ENCODE measurements around the gene IL3RA.
"Not testable (repeated sequence)": the region's sequence is repeated elsewhere in the genome, so short reads cannot be mapped to it uniquely, and the experiment has no call there.

The IL3RA gene

DNA sequence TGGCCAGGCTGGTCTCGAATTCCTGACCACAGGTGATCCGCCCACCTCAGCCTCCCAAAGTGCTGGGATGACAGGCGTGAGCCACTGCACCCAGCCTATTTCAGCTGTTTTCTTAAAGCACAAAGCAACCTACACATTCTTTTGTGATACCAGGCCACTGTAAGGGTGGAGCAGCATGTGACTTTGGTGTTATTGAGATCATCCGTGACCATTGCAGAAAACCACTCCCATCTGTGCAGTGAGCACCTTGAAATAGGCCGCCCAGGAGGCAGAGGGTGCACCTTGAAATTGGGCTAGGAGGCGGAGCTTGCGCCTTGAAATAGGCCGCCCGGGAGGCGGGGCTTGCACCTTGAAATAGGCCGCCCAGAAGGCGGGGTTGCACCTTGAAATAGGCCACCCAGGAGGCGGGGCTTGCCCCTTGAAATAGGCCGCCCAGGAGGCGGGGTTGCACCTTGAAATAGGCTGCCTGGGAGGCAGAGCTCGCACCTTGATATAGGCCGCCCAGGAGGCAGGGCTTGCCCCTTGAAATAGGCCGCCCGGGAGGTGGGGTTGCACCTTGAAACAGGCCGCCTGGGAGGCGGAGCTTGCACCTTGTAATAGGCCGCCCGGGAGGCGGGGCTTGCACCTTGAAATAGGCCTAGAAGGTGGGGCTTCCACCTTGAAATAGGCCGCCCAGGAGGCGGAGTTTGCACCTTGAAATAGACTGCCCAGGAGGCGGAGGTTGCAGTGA lies 64.3 kb downstream of the IL3RA start:
- DNase-seq = no peak

DNA sequence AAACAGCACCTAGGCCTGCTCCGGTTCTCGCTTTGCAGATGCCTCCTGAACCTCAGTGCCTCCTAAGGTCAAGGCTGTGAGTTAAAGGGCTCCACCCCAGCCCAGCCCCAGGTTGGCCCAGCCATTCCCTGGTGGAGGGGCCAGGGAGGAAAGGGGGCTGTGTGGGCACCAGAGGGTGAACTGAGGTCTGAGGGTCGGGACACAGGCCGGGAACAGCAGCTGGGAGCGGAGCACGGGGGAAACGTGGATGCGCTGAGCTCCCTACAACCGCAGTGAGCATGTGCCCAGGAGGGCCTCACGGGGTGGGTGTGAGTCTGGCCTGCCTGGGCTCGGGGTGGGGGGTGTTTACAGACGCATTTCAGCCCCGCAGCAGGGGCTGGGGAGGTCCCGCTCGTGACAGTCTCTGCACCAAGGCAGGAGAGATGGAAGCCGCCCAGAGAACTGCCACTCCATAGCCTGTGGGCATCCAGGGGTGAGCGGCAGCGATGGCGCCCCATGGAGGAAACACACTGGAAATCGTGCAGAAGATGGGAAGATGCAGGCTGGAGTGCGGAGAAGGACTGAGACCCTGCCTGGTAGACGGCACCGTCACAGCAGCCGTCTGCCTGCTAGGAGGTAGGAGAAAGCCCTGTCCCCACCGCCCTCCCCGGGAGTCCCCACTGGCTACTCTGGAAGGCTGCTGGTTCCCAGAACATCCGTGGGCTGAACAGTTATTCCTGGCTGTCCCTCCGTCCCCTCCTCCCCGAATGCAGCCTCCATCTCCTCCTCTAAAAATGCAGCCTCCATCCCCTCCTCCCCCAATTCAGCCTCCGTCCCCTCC lies 65.2 kb downstream of the IL3RA start:
- DNase-seq = no peak

DNA sequence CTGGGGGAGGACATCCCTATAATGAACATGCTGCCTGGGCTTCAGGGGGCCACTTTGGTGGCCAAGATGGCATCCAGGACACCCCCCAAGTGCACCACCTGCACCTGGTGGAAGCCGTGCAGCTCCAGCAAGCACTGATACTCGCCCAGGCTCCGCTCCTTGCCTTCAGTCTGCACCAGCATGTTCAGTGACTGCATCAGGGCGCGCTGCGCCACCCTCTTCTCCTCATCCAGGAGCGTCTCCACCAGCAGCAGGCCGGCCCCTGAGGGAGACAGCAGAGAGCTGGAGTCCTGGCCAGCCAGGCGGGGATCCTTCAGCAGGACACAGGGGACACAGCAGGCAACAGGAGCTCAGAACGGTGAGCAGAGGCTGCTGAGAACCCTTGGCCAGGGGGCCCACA lies 66.6 kb downstream of the IL3RA start:
- no peak for DNase-seq

DNA sequence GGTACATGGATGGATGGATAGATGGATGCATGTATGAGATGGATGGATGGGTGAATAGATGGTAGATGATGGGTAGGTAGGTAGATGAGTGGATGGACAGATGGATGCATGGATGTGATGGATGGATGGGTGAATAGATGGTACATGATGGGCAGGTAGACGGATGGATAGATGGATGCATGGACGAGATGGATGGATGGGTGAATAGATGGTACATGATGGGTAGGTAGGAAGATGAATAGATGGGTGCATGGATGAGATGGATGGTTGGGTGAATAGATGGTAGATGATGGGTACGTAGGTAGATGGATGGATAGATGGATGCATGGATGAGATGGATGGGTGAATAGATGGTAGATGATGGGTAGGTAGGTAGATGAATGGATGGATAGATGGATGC lies 67.3 kb downstream of the IL3RA start:
- not testable (repeated sequence) for DNase-seq

DNA sequence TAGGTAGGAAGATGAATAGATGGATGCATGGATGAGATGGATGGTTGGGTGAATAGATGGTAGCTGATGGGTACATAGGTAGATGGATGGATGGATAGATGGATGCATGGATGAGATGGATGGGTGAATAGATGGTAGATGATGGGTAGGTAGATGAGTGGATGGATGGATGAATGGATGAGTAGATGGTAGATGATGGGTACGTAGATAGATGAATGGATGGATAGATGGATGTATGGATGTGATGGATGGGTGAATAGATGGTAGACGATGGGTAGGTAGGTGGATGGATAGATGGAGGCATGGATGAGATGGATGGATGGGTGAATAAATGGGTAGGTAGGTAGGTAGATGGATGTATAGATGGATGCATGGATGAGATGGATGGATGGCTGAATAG lies 69.2 kb downstream of the IL3RA start:
- DNase-seq = not testable (repeated sequence)

DNA sequence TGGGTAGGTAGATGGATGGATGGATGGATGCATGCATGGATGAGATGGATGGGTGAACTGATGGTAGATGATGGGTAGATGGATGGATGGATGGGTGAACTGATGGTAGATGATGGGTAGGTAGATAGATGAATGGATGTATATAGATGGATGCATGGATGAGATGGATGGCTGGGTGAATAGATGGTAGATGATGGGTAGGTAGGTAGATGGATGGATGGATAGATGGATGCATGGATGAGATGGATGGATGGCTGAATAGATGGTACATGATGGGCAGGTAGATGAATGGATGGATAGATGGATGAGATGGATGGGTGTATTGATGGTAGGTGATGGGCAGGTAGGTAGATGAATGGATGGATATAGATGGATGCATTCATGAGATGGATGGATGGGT lies 70.5 kb downstream of the IL3RA start:
- no peak for DNase-seq

DNA sequence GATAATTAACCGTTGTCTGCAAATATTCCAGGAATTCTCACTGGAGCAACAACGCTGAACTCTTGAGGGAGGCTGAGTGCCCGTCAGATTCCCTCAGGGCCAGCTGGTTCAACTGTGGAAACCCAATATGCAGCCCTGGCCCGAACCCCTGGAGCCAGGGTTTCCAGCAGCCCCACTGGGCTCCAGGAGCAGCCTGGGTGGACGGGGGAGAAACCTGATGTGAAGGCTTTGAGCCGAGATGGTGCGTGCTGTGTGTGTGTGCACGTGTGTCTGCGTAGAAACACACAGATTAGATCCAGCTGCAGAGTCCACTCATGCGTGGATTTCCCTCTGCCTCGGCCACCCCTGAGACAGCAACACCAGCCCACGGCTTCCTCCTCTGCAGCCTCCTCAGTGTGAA lies 74.7 kb downstream of the IL3RA start:
- DNase-seq = no peak

DNA sequence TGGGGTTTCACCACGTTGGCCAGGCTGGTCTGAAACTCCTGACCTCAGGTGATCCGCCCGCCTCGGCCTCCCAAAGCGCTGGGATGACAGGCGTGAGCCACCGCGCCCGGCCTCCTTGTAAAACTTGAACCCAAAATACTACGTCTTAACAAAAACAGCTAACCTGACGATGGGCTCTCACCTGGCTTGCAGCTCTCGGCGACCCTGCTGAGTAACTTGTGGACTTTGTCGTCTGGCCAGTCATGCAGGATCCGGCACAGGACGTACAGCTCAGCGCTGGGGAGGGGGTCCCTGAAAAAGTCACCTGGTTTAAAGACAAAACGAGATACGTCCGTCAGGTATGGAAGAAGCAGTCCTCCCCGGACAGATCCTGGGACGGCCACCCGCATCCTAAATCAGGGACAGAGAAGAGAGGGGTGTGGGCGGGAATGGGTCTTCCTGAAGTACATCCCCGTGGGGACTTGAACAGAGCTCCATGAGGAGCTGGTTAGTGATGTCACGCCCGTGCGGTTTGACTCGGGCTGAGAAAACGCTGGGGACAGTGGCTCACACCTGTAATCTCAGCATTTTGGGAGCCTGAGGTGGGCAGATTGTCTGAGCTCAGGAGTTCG lies 76.1 kb downstream of the IL3RA start:
- DNase-seq = no peak

DNA sequence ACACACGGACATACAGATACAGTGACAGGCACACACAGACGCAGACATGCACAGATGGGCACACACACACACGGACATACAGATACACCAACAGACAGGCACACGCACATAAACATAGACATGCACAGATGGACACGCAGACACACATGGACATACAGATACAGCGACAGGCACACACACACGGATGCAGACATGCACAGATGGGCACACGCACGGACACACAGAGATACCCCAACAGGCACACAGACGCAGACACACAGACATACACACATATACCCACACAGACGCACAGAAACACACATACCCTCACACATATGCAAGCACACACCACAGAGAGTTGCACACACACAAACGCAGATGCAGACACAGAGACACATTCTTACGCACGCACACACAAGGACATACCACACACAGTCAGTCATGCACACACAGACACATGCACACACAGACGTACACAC lies 79.8 kb downstream of the IL3RA start:
- DNase-seq = no peak

DNA sequence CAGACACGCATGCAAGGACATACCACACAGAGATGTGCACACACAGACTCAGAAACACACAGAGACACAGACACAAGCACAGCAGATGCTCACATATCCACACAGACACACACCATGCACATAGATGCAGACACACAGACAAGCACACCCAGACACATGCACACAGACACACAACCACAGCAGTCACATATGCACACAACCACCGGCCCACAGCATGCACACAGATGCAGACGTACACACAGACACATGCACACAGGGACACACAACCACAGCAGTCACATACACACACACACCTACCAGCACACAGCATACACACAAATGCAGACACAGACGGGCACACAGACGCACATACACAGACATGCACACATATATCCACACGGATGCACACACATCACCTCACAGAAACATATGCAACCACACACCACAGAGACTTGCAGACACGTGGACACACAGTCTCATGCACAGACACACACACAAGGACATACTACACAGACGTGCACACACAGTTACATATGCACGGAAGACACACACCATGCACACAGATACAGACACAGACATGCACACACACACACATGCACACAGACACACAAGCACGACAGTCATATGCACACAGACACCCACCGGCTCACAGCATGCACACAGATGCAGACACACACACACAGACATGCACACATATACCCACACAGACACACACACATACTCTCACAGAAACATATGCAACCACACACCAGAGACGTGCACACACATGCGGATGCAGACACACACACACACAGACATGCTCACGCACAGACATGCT lies 80.6 kb downstream of the IL3RA start:
- DNase-seq = no peak

DNA sequence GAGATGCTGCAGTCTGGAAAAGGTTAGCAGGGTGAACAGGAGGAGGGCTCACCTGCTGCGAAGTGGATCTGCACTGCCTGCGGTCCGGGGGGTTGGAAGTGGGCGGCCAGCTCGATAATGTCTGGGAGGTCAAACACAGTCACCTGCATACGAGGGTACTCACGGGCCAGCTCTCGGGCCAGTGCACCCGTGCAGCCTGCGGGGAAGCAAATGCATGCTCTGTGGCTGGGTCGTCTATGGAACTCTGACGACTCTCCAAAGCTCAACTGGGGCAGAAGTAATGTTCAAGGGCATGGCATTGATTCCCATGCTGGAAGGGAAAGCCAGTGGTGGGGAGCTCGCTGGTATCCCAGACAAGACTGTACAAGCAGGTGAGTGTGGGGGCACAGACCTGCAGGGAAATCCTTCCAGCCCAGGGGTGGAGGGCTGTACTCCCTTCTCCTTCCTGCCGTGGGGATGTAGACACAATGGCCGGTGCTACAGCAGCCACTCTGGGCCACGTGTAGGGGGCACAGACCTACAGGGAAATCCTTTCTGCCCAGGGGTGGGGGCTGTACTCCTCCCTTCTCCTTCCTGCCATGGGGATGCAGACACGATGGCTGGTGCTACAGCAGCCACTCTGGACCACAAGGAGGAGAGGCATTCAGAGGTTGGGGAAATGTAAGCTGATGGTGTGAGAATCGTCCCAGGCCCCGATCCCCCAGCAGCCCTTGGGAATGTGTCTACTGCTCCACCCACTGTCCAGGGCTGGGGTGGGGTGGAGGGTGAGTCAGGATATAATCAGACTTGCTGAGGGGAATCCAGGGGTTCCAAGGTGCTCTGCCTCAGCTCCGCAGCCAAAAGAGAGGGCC lies 81.6 kb downstream of the IL3RA start:
- no peak for DNase-seq

DNA sequence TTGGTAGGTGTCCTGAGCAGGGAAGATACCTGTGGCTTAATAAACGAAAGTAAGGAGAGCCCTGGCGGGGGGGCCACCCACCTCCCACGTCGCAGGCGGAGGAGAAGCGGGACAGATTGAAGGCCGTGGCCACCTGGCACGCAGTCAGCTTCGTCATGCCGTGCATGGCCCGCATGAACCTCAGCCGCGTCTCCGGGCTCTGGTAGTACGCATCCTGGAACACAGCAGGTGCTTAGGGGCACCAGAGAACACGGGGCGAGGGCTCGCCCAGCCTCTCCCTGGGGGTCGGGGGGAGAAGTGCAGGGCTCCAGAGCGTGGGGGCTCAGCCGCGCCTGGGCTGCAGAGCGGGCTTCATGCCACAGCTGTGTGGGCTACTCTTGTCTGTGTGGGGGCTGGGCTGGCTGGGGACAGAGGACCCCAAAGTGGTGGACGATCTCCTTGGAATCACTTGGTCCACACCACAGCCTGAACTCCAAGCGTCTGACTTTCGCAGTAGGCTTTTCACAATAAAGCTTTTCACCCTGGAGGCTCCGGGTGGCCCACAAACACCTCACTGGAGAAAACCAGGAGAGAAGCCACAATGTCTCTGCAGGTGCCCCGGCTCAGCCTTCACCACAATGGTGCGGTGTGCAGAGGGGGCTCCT lies 82.4 kb downstream of the IL3RA start:
- DNase-seq = no peak

DNA sequence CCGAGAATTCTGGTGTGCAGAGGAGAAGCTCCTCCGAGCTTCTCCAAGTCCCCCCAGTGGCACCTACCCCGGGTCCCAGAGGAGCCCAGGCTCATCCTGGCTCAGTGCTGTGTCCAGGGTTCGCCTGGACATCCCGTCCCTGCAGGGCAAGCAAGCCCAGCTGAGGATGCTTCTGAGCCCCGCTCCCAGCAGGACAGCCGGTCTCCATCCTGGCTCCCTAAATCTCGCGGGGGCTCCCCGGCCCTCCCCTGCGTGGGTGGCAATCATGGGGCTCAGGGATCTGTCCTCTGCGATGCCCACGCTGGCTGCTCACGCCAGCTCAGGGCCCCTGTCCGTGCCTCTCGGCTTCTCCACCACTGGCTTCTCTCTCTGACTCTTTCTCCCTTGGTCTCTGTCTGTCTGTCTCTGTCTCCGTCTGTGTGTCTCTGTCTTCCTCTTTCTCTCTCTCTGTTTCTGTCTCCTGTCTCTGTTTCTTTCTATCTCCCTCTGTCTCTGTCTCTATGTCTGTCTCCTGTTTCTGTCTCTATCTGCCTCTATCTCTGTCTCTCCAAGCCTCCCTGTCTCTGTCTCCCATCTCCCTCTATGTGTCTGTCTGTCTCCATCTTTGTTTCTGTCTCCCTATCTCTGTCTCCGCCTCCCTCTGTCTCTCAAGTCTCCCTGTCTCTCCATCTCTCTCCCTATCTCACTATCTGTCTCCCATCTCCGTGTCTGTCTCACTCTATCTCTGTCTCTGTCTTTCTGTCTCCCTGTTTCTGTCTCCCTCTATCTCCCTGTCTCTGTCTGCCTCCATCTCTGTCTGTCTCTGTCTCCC lies 83.2 kb downstream of the IL3RA start:
- DNase-seq = no peak

DNA sequence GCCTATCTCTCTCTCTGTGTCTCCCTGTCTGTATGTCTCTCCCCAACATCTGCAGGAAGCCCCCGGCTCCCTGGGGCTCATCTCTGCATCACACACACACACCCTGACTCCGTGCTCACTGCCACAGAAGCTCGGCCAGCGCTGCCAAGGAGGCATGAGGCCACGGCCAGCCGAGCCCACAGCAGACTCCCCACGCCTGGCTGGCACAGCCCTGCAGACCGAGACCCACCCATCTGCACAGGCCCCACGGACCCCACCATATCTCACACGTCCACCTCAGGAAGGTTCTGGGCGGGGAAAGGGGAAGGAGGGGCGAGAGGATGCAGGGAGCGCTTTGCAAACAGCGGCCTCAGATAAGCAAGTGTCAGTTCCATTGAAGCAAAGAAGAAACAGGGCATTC lies 83.8 kb downstream of the IL3RA start:
- DNase-seq = no peak

DNA sequence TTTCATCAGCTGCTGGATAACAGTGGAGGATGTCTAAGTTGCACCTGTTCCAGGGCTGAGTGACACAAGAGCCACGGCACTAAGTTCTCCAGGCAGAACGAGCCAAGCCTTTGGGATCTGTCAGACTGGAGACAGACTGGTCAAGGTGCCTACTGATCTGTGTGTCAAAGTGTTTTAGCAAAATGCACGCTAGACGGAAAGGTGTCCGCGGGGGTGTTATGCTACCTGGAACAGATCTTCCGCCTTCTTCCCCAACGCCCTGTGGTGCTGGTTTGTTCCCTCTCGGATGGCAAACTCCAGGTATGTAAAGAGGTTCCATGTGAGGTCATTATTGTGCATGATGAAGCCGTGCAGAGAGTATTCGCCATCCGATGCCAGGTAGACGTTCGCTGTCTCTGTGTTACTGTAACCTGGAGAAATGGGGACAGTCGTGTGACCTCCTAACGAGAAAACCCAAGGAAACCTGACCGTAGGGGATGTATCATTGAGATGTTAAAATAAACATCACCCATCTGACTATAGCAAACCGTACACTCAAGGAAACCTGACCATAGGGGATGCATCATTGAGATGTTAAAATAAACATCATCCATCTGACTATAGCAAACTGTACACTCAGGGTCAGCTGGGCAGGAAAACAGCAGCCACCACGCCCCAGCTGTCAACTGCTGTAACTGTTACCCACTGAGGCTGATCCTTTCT lies 85.0 kb downstream of the IL3RA start:
- no peak for DNase-seq

DNA sequence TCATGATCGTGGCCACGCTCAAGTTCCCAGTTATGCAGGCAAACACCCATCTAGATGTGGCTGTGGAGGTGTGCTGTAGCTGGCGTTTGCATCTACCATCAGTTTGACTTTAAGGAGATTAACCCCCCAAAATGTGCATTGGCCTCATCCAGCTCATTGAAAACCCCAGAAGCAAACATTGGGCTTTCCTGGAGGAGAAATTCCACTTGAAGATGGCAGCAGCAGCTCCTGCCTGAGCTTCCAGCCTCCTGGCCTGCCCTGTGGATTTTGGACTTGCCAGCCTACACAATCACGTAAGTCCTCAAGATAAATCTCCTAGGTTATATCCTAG lies 85.5 kb downstream of the IL3RA start:
- no peak for DNase-seq

DNA sequence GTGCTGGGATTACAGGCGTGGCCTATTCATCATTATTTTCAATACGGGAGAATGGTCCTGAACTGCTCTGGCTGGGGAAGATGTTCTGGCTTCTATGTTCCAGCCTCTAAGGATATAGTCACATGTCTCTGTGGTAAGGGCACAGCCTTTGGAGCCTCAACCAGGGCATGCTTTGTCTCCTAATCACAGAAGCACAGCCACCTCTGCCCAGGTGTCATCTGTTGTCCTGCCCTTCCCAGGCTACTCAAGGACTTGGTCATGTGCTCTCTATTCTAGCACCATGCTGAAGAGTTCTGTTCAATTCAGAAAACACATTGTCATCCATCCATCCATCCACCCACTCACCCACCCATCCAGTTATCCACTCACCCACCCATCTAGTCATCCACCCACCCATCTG lies 86.6 kb downstream of the IL3RA start:
- no peak for DNase-seq

DNA sequence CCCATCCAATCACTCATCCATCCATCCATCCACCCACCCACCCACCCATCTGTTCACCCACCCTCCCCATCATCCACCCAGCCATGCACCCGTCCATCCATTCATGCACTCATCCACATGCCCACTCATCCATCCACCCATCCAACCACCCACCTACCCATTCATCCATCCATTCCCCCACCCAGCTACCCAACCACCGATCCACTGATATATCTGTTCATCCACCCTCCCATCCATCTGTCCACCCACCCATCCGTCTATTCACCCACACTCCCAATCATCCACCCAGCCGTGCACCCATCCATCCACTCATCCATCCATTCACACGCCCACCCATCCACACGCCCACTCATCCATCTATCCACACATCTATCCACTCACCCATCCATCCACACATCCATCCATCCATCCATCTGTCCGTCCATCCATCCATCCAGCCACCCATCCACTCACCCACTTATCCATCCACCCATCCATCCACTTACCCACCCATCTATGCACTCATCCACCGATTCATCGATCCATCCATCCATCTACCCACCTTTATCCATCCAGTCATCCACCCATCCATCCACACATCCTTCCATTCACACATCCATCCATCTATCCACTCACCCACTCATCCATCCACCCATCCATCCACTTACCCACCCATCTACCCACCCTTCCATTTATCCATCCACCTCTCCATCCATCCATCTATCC lies 87.7 kb downstream of the IL3RA start:
- no peak for DNase-seq

DNA sequence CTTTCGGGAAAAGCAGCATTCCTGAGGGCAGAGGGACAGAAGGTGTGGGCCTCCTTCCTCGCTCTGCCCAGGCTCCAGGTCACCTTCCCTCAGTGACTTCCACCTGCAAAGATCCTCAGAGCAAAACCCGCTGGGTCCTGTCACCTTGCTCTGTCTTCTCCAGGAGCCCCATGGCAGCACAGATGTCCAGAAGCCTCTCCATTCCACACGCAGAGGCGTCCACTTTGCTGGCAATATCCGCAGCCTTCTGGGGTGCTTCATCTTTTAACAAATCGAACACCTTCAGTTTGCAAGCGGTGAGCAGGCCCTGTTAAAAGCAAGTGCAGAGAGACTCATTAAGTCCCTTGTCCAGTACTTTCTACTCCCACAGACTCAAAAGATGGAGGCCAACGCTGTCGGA lies 88.8 kb downstream of the IL3RA start:
- DNase-seq = no peak

DNA sequence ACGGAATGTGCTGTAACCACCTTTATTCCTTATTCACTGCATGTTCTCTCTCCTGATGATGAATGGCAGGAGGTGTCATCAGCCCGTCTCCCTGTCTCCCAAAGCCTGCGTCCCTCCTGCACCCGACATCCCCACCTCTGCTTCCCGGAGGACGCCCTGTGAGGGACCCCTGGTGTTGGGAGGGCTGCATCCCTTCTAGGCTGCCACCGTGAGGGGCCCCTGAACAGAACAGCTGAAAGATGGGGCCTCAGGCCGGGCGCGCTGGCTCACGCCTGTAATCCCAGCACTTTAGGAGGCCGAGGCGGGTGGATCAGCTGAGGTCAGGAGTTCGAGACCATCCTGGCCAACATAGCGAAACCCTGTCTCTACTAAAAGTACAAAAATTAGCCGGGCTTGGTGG lies 89.7 kb downstream of the IL3RA start:
- not testable (repeated sequence) for DNase-seq
